Subcutaneous abdominal adipose tissue (tissue), 5 donors: ENCODE results near the gene SMCO4.
"Not testable (repeated sequence)": the region's sequence is repeated elsewhere in the genome, so short reads cannot be mapped to it uniquely, and the experiment has no call there.

ENCODE experiments used
- H3K27ac ChIP-seq: one replicate; pipeline ENCODE4 v1.7.0; 2013; ENCODE audit warnings: low read depth, mild to moderate bottlenecking, inconsistent platforms, low read length, moderate library complexity
- H3K27me3 ChIP-seq, 5 donors: one replicate each; pipeline ENCODE4 v1.7.0; 2013; ENCODE audit warnings: low read length in 5 of 5, inconsistent platforms in 1 of 5; ENCODE audit not compliant: control insufficient read depth in 5 of 5, insufficient read depth in 4 of 5
- H3K36me3 ChIP-seq, 5 donors: one replicate each; pipeline ENCODE4 v1.7.0; 2013; ENCODE audit warnings: low read length in 5 of 5; ENCODE audit not compliant: control insufficient read depth in 5 of 5, insufficient read depth in 5 of 5
- H3K4me1 ChIP-seq, 5 donors: one replicate each; pipeline ENCODE4 v1.7.0; 2013; ENCODE audit warnings: low read length in 5 of 5, mild to moderate bottlenecking in 3 of 5, moderate library complexity in 1 of 5; ENCODE audit not compliant: control insufficient read depth in 5 of 5, insufficient read depth in 5 of 5
- H3K4me3 ChIP-seq, 5 donors: one replicate each; pipeline ENCODE4 v1.7.0; 2013; ENCODE audit warnings: low read length in 5 of 5, low read depth in 1 of 5
- H3K9ac ChIP-seq, 5 donors: one replicate each; pipeline ENCODE4 v1.7.0; 2013; ENCODE audit warnings: low read length in 5 of 5, mild to moderate bottlenecking in 4 of 5, moderate library complexity in 3 of 5
- H3K9me3 ChIP-seq, 5 donors: one replicate each; pipeline ENCODE4 v1.7.0; 2013; ENCODE audit warnings: low read length in 5 of 5; ENCODE audit not compliant: control insufficient read depth in 5 of 5
- donor health status: healthy.
- donor health status: healthy.
- donor health status: healthy.
- donor health status: healthy.
- donor health status: healthy.

SMCO4 gene

GRCh38 chr11:93464927-93465540, 78.2 kb downstream of the SMCO4 start:
- no peaks in the 10 kb centered on the region for H3K9me3 ChIP-seq
- no peaks in the 10 kb centered on the region for H3K4me1 ChIP-seq
- no peaks in the 10 kb centered on the region for H3K36me3 ChIP-seq
- H3K4me3 ChIP-seq, result no peak overlapping the region
- H3K27ac ChIP-seq, result no peak overlapping the region
- no peaks in the 10 kb centered on the region for H3K27me3 ChIP-seq
- no peak overlapping the region for H3K9ac ChIP-seq

GRCh38 chr11:93463666-93464065, 79.5 kb downstream of the SMCO4 start:
- not testable (repeated sequence) for H3K4me3 ChIP-seq, H3K27me3 ChIP-seq, H3K27ac ChIP-seq, H3K9ac ChIP-seq, H3K36me3 ChIP-seq, H3K4me1 ChIP-seq, H3K9me3 ChIP-seq

GRCh38 chr11:93458286-93458685, 84.9 kb downstream of the SMCO4 start:
- Histone ChIP-seq H3K9ac (no peak overlapping the region), H3K36me3 (no peaks in the 10 kb centered on the region), H3K27me3 (no peaks in the 10 kb centered on the region), H3K9me3 (no peaks in the 10 kb centered on the region), H3K4me1 (no peaks in the 10 kb centered on the region), H3K27ac (no peak overlapping the region), H3K4me3 (no peak overlapping the region)

GRCh38 chr11:93444617-93445073, 98.5 kb downstream of the SMCO4 start:
- Histone ChIP-seq H3K4me3 (no peak overlapping the region), H3K27ac (no peak overlapping the region), H3K9ac (no peak overlapping the region), H3K27me3 (no peaks in the 10 kb centered on the region), H3K4me1 (no peaks in the 10 kb centered on the region), H3K9me3 (no peaks in the 10 kb centered on the region), H3K36me3 (no peaks in the 10 kb centered on the region)

GRCh38 chr11:93443232-93443631, 100.0 kb downstream of the SMCO4 start:
- not testable (repeated sequence) for H3K36me3 ChIP-seq, H3K4me1 ChIP-seq, H3K27ac ChIP-seq, H3K4me3 ChIP-seq, H3K27me3 ChIP-seq, H3K9ac ChIP-seq, H3K9me3 ChIP-seq

DNA sequence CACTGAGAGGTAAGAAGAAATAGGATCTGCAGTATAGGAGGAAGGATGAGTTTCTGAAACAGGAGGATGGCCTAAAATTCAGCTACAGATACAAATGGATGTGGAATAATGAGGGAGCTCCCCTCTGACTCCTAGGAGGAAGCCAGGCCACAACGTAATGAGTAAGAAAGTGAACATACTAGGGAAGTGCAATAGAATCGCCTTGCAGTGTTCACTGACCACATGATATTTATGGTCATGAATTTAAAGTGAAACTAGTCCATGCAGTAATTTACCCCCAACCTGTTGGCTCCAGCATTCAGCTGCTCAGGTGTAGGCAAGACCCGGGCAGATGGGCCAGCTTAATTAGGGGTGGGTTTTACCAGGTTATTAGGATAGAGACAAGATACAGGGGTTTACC, 110.9 kb downstream of the SMCO4 start:
- H3K27ac ChIP-seq, result no peak overlapping the region
- H3K9me3 ChIP-seq, result no peaks in the 10 kb centered on the region
- no peaks in the 10 kb centered on the region for H3K27me3 ChIP-seq
- H3K36me3 ChIP-seq, result no peaks in the 10 kb centered on the region
- H3K9ac ChIP-seq, result no peak overlapping the region
- no peaks in the 10 kb centered on the region for H3K4me1 ChIP-seq
- no peak overlapping the region for H3K4me3 ChIP-seq
